Measurements from ENCODE around the gene MACO1.

DNA sequence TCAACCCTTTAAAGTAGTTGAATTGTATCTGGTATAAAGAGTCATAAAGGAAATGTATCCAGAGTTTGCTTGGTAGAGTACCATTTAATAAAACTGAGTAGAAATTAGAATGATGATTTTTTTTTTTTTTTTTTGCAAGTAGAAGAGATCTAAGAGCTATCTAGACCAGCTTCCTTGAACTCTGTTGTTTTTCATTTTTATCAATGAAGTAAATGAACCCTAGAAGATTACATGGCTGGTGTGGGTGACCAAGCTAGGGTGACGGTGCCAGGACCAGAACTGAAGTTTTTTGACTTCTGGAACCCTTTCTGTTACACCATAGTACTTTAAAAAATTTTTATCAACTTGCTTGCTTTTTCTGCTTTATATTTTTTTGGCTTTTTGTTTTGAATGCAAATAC is 36.9 kb downstream of the MACO1 start:
- TF ChIP-seq, protein P1, sequence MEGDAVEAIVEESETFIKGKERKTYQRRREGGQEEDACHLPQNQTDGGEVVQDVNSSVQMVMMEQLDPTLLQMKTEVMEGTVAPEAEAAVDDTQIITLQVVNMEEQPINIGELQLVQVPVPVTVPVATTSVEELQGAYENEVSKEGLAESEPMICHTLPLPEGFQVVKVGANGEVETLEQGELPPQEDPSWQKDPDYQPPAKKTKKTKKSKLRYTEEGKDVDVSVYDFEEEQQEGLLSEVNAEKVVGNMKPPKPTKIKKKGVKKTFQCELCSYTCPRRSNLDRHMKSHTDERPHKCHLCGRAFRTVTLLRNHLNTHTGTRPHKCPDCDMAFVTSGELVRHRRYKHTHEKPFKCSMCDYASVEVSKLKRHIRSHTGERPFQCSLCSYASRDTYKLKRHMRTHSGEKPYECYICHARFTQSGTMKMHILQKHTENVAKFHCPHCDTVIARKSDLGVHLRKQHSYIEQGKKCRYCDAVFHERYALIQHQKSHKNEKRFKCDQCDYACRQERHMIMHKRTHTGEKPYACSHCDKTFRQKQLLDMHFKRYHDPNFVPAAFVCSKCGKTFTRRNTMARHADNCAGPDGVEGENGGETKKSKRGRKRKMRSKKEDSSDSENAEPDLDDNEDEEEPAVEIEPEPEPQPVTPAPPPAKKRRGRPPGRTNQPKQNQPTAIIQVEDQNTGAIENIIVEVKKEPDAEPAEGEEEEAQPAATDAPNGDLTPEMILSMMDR (IDR thresholded peaks at IDR 0.05): no peak
- no peak for TF ChIP-seq ZFX (IDR thresholded peaks at IDR 0.05; ENCODE audit: borderline replicate concordance)

Measured in 22Rv1 (cell line).